Left renal pelvis (tissue), 4 donors: ENCODE measurements around the gene SERP2. TPM values are rescaled to one million over a fixed set of nuclear protein-coding genes. Genes with fewer than 3 reads are reported as not detected.
"Not testable (repeated sequence)": the region's sequence is repeated elsewhere in the genome, so short reads cannot be mapped to it uniquely, and the experiment has no call there.

Experiments used
- DNase-seq, 4 donors: peaks; one replicate each; pipeline ENCODE4 v3.0.0-alpha.2; 2013; ENCODE audit warnings: low read depth in 4 of 4, low spot score in 3 of 4
- polyA plus RNA-seq, 4 donors: library from polyadenylated mRNA; unstranded; fragments of 120-200 nt; gene quantifications; one replicate each; pipeline ENCODE4 v1.2.1, GENCODE V29; 2013; ENCODE audit not compliant: insufficient read length in 4 of 4

Gene SERP2
- polyA plus RNA-seq, result 10 to 100 TPM in 3 of 4 donors, 1 to 10 TPM in 1; 9.2 to 14.4 (median 12.1) TPM

GRCh38 chr13:44373601-44374347 is at the start of gene SERP2:
Gene SERP2, plus strand, starts transcription at chr13:44373824. Its CDS starts 202 bp downstream, at chr13:44374026.
- DNase-seq, result peak in 1 of 4 donors; percentile 42

- no peak for DNase-seq
Measured at GRCh38 chr13:44326961-44327360, 46.7 kb upstream of the SERP2 start.

GRCh38 chr13:44329041-44329440 is 44.6 kb upstream of the SERP2 start:
- DNase-seq, result not testable (repeated sequence)

GRCh38 chr13:44329909-44330545 is 43.6 kb upstream of the SERP2 start:
- no peak for DNase-seq

- DNase-seq, result no peak
Measured at GRCh38 chr13:44331446-44331845, 42.2 kb upstream of the SERP2 start.

GRCh38 chr13:44331912-44332851 is 41.4 kb upstream of the SERP2 start:
- DNase-seq, result peak in 1 of 4 donors; percentile 39

GRCh38 chr13:44333950-44334655 is 39.5 kb upstream of the SERP2 start:
- DNase-seq, result no peak

GRCh38 chr13:44334751-44335150 is 38.9 kb upstream of the SERP2 start:
- no peak for DNase-seq

GRCh38 chr13:44336934-44337333 is 36.7 kb upstream of the SERP2 start:
- no peak for DNase-seq

- DNase-seq, result no peak
Measured at GRCh38 chr13:44337581-44337980, 36.0 kb upstream of the SERP2 start.

- DNase-seq, result no peak
Measured at GRCh38 chr13:44340508-44340907, 33.1 kb upstream of the SERP2 start.

GRCh38 chr13:44342741-44343140 is 30.9 kb upstream of the SERP2 start:
- DNase-seq, result no peak

- DNase-seq, result no peak
Measured at GRCh38 chr13:44346534-44346933, 27.1 kb upstream of the SERP2 start.

- DNase-seq, result no peak
Measured at GRCh38 chr13:44347301-44347700, 26.3 kb upstream of the SERP2 start.

- DNase-seq, result no peak
Measured at GRCh38 chr13:44347949-44348348, 25.7 kb upstream of the SERP2 start.

GRCh38 chr13:44350775-44351504 is 22.7 kb upstream of the SERP2 start:
- no peak for DNase-seq

- DNase-seq, result no peak
Measured at GRCh38 chr13:44351505-44351854, 22.1 kb upstream of the SERP2 start.

- DNase-seq, result no peak
Measured at GRCh38 chr13:44352202-44352601, 21.4 kb upstream of the SERP2 start.

- DNase-seq, result no peak
Measured at GRCh38 chr13:44352671-44353070, 21.0 kb upstream of the SERP2 start.

- DNase-seq, result no peak
Measured at GRCh38 chr13:44354331-44354730, 19.3 kb upstream of the SERP2 start.
